T-cell (primary cell): ENCODE results near the gene HES7. TPM values are rescaled to one million over a fixed set of nuclear protein-coding genes. Genes with fewer than 3 reads are reported as not detected.

Experiments
- ATAC-seq, 4 experiments: fragments of 200-7000 bp in 3 of 4; fragments of 150-1000 bp in 1 of 4; cut with Tn5 transposase; replicated peaks in 1 of 4; 1 replicate in 3 of 4; 2 replicates in 1 of 4; pipeline ENCODE4 v1.10.0; 2021; ENCODE audit warnings: moderate library complexity in 3 of 4, mild to moderate bottlenecking in 2 of 4, moderate number of reproducible peaks in 1 of 4
- CTCF ChIA-PET, 2 donors: fragments of 300-600 bp; sonication (Branson Sonifier 250); formaldehyde crosslinking; loops; one replicate each; lab custom pipeline; 2022; ENCODE audit warnings: antibody characterized with exemption in 2 of 2; lab: Charles Lee
- POLR2A ChIA-PET, 2 donors: fragments of 300-600 bp; sonication (Branson Sonifier 250); formaldehyde crosslinking; loops; one replicate each; lab custom pipeline; 2022; ENCODE audit warnings: antibody characterized with exemption in 2 of 2; lab: Charles Lee
- DNase-seq, 35 experiments: peaks; one replicate each; pipeline versions ENCODE4 v3.0.0 to v3.0.0-alpha.2; 2013 to 2023
- H3K27ac ChIP-seq: one replicate; pipeline ENCODE4 v1.5.1; 2013; ENCODE audit warnings: low read length
- H3K27me3 ChIP-seq, 2 experiments: replicated peaks in 1 of 2; 1 replicate in 1 of 2; 2 replicates in 1 of 2; pipeline versions ENCODE4 v1.6.1 to v1.7.0; 2013; ENCODE audit warnings: low read length in 1 of 2, mixed read lengths in 1 of 2; ENCODE audit not compliant: control insufficient read depth in 2 of 2, insufficient read depth in 2 of 2; ENCODE audit errors: extremely low read depth in 1 of 2
- H3K36me3 ChIP-seq, 2 donors: 1 replicate in 1 of 2; 2 replicates in 1 of 2; pipeline versions ENCODE4 v1.6.1 to v1.7.0; 2013; ENCODE audit warnings: low read length in 1 of 2; ENCODE audit not compliant: control insufficient read depth in 2 of 2, insufficient read depth in 1 of 2; ENCODE audit errors: extremely low read depth in 1 of 2
- H3K4me1 ChIP-seq, 2 experiments: 1 replicate in 1 of 2; 2 replicates in 1 of 2; pipeline versions ENCODE4 v1.6.1 to v1.7.0; 2013; ENCODE audit warnings: low read length in 2 of 2, mixed read lengths in 1 of 2; ENCODE audit not compliant: insufficient read depth in 2 of 2, control insufficient read depth in 1 of 2; ENCODE audit errors: extremely low read depth in 1 of 2
- H3K4me3 ChIP-seq, 2 donors: 1 replicate in 1 of 2; 2 replicates in 1 of 2; pipeline versions ENCODE4 v1.5.1 to v1.7.0; 2013; ENCODE audit warnings: mild to moderate bottlenecking in 2 of 2, low read length in 1 of 2, moderate library complexity in 1 of 2; ENCODE audit not compliant: control insufficient read depth in 1 of 2; ENCODE audit errors: extremely low read depth in 1 of 2
- H3K9me3 ChIP-seq: 2 replicates; pipeline ENCODE4 v1.7.0; 2013
- H3K27ac Mint-ChIP-seq, 2 donors: one replicate each; pipeline ENCODE4 v1.8.0; 2020 to 2021; ENCODE audit warnings: mild to moderate bottlenecking in 2 of 2, mixed read lengths in 2 of 2
- H3K27me3 Mint-ChIP-seq, 2 donors: one replicate each; pipeline ENCODE4 v1.8.0; 2021 to 2022; ENCODE audit warnings: mixed read lengths in 2 of 2
- H3K36me3 Mint-ChIP-seq: one replicate; pipeline ENCODE4 v1.8.0; 2021; ENCODE audit warnings: mixed read lengths
- H3K4me1 Mint-ChIP-seq, 3 donors: one replicate each; pipeline ENCODE4 v1.8.0; 2020 to 2022; ENCODE audit warnings: mixed read lengths in 3 of 3, mild to moderate bottlenecking in 1 of 3
- H3K4me3 Mint-ChIP-seq, 3 donors: one replicate each; pipeline ENCODE4 v1.8.0; 2020 to 2022; ENCODE audit warnings: mild to moderate bottlenecking in 3 of 3, mixed read lengths in 3 of 3, moderate library complexity in 3 of 3
- H3K9me3 Mint-ChIP-seq, 3 donors: one replicate each; pipeline ENCODE4 v1.8.0; 2020 to 2022; ENCODE audit warnings: mixed read lengths in 3 of 3
- WGBS: methylation state at CpG from one replicate; pipeline ENCODE4 v1.1.5; 2013; ENCODE audit warnings: missing lambda C conversion rate; ENCODE audit not compliant: insufficient coverage; 5-methylcytosine and 5-hydroxymethylcytosine counted together
- total RNA-seq, 35 experiments: library from RNA in 6 of 35; stranded (reverse) in 6 of 35; fragments of 120-200 nt in 1 of 35; gene quantifications; one replicate each; pipeline versions ENCODE4 v1.2.1 to v1.2.4 and lab custom pipeline; 2013 to 2026

HES7 gene
- total RNA-seq, 5 donors from 2014 or later (not counting 1 experiment from before 2014, with no cell fraction given) = 0.16 to 1.6 (median 0.23) TPM; not detected in 2

GRCh38 chr17:8120520-8121406 is 3.1 kb downstream of the HES7 start:
- ATAC-seq = peak in 3 of 4 experiments; percentile 6 to 21 (median 7)
- H3K36me3 ChIP-seq = no peaks in the 10 kb centered on the region
- peak in 31 of 35 experiments; percentile 27 to 78 (median 53) for DNase-seq
- no peaks in the 10 kb centered on the region for H3K9me3 Mint-ChIP-seq
- peak overlapping the region; percentile 49 to 74 for H3K4me3 ChIP-seq
- ChIA-PET POLR2A (interaction anchor here (0.5 to 2.2 kb wide), 6 partner anchors 36 to 279 kb away, joined by 4 to 12 read pairs (median 6); no protein-coding TSS in a partner anchor), CTCF (interaction anchor here (0.5 to 2.7 kb wide), 14 partner anchors 11 to 412 kb away, joined by 3 to 27 read pairs (median 10); partner anchors contain the start of genes BORCS6 (in 1 of the 2), CTC1 (in 1 of the 2) and SLC25A35 (in 1 of the 2))
- H3K27me3 ChIP-seq = peaks cover 0 to 77% of the 10 kb centered on the region in 2 experiments
- H3K27ac Mint-ChIP-seq = peak overlapping the region; percentile 89
- H3K27me3 Mint-ChIP-seq = peaks cover 20 to 69% of the 10 kb centered on the region in 2 donors
- H3K4me1 ChIP-seq = peaks cover 58 to 80% of the 10 kb centered on the region in 2 experiments
- H3K9me3 ChIP-seq = no peaks in the 10 kb centered on the region
- H3K4me1 Mint-ChIP-seq = peaks cover 72 to 80% (median 78%) of the 10 kb centered on the region in 3 donors
- no peaks in the 10 kb centered on the region for H3K36me3 Mint-ChIP-seq
- H3K4me3 Mint-ChIP-seq = peak overlapping the region; percentile 83 to 91 (median 88)
- 1% methylated on average over 23 of the region's 40 CpGs for WGBS
- peak overlapping the region; percentile 0 for H3K27ac ChIP-seq

DNA sequence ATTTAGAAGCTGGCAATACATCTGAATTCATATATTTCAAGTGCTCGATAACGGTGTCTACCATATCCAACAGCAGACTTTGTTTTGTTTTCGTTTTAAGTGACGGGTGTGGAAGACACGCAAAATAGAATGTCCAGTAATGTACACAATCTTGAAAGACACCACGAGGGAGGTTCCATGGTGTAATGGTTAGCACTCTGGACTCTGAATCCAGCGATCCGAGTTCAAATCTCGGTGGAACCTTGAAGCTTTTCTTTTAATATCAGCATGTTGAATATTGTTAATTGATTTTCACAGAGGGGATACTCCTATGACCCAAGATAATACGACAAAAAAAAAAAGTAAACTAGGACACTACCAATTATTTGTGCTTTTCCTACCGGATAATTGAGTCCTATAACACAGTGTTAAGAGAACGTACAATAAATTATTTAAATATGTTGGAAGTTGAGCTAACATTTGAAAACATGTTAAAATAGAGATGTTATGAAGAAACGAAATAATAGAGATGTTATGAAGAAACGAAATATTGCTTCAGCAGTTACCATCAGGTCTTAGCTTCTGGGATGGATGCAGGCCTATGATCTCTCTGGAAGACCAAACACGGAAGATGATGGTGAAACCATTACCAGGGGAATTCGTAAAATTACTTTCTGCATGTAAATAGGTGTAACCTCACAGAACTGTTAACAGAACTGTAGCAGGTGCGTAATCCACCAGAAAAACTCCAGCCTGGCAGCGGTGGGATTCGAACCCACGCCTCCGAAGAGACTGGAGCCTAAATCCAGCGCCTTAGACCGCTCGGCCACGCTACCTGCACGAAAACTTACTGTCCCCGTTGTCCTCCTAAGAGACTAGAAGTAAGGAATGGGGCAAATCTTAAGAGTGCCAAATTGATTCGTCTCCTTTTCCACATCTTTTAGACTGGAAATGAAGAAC is 4.1 kb downstream of the HES7 start:
- DNase-seq (peak; percentile 61 to 95 (median 77)), ATAC-seq (peak; percentile 37 to 61 (median 46))
- Histone ChIP-seq H3K27me3 (peaks cover 8 to 75% of the 10 kb centered on the region in 2 experiments), H3K36me3 (no peaks in the 10 kb centered on the region), H3K9me3 (no peaks in the 10 kb centered on the region), H3K27ac (peak overlapping the region; percentile 51), H3K4me3 (peak overlapping the region; percentile 73 to 99), H3K4me1 (peaks cover 52 to 71% of the 10 kb centered on the region in 2 experiments)
- ChIA-PET POLR2A (interaction anchor here (0.6 to 2.2 kb wide), 11 partner anchors 21 to 1478 kb away, joined by 3 to 12 read pairs (median 4); no protein-coding TSS in a partner anchor), CTCF (interaction anchor here (0.5 to 2.7 kb wide), 31 partner anchors 9 to 411 kb away, joined by 3 to 27 read pairs (median 6); partner anchors contain the start of genes BORCS6 (in 1 of the 2), CHD3 (in 1 of the 2), CTC1 (in 1 of the 2) and NDEL1 (in 1 of the 2))
- 0% methylated on average over 6 of the region's 28 CpGs for WGBS
- Mint-ChIP-seq H3K4me3 (peak overlapping the region; percentile 83 to 91 (median 88)), H3K9me3 (no peaks in the 10 kb centered on the region), H3K4me1 (peaks cover 63 to 71% (median 69%) of the 10 kb centered on the region in 3 donors), H3K27me3 (peaks cover 28 to 70% of the 10 kb centered on the region in 2 donors), H3K27ac (peak overlapping the region; percentile 89), H3K36me3 (no peaks in the 10 kb centered on the region)

DNA sequence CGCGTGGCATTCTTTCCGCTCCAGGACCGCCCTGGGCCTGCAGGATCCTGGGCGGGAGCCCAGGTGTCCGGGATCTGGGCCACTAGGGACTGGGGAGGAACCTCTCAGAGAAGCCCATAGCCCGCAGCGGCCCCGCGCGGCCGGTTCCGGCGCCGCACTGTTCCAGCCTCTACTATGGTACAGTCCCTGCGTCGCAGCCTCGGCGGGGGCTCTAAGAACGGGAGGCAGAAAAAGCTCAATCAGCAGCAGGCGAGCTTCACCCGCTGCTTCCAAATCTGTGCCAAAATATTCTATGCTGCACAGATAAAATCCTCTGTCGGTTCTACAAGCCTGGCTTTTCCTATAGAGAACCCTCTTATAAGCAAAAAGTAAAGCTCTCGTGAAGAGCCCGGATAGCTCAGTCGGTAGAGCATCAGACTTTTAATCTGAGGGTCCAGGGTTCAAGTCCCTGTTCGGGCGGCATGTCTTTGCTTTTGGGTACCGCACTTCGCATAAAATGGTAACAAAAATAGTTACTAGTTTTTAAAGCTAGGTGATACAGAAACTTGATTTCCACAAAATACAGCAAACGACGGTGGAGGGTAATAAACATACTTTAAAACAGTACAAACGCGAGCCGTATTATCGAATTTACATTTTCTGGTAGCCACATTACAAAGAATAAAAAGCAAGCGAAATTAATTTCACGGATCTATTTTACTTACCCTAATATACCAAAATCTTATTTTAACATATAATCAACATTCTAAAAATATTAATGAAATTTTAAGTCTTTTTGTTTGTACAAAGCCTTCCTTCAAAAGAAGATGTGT is 4.9 kb downstream of the HES7 start:
- WGBS = under 1% methylated on average over 33 of the region's 38 CpGs

GRCh38 chr17:8117980-8118768 is 5.7 kb downstream of the HES7 start, which contains the start of gene ALOXE3:
Gene ALOXE3 (minus strand): TSS chr17:8118514. CDS start chr17:8117990, 524 bp downstream.
- Histone ChIP-seq H3K9me3 (no peaks in the 10 kb centered on the region), H3K27ac (peak within 1 kb of the TSS; percentile 51), H3K27me3 (peaks cover 8 to 75% of the 10 kb centered on the region in 2 experiments), H3K4me1 (peaks cover 36 to 54% of the 10 kb centered on the region in 2 experiments), H3K36me3 (no peaks in the 10 kb centered on the region), H3K4me3 (peak within 1 kb of the TSS; percentile 73 to 99)
- Mint-ChIP-seq H3K9me3 (no peaks in the 10 kb centered on the region), H3K27me3 (peaks cover 36 to 67% of the 10 kb centered on the region in 2 donors), H3K4me3 (peak within 1 kb of the TSS; percentile 88 to 91 (median 89)), H3K36me3 (no peaks in the 10 kb centered on the region), H3K4me1 (peaks cover 46 to 54% (median 52%) of the 10 kb centered on the region in 3 donors), H3K27ac (peak within 1 kb of the TSS; percentile 95)
- ChIA-PET CTCF (interaction anchor here (0.6 to 2.7 kb wide), 17 partner anchors 20 to 232 kb away, joined by 3 to 27 read pairs (median 7); partner anchors contain the start of gene SLC25A35 (in 1 of the 2)), POLR2A (interaction anchor here (0.5 to 2.2 kb wide), 4 partner anchors 38 to 202 kb away, joined by 3 to 12 read pairs (median 8); partner anchors contain the start of gene AURKB (in 1 of the 2))
- ATAC-seq = peak in 3 of 4 experiments; percentile 1 to 4 (median 3)
- 1% methylated on average over 14 of the region's 33 CpGs for WGBS
- peak in 3 of 35 experiments; percentile 9 to 48 (median 11) for DNase-seq

More for the DNA sequence above, 4.9 kb downstream of the HES7 start:
- peak; percentile 64 to 89 (median 80) for DNase-seq
- peak; percentile 66 to 77 (median 72) for ATAC-seq
- H3K36me3 Mint-ChIP-seq = no peaks in the 10 kb centered on the region
- Histone ChIP-seq H3K4me3 (peak overlapping the region; percentile 73 to 99), H3K9me3 (no peaks in the 10 kb centered on the region), H3K4me1 (peaks cover 44 to 62% of the 10 kb centered on the region in 2 experiments), H3K36me3 (no peaks in the 10 kb centered on the region), H3K27ac (peak overlapping the region; percentile 51), H3K27me3 (peaks cover 8 to 75% of the 10 kb centered on the region in 2 experiments)
- ChIA-PET POLR2A (interaction anchor here (0.6 to 2.2 kb wide), 10 partner anchors 22 to 1477 kb away, joined by 3 to 12 read pairs (median 3); partner anchors contain the start of gene AURKB (in 1 of the 2)), CTCF (interaction anchor here (0.6 to 2.7 kb wide), 36 partner anchors 8 to 1070 kb away, joined by 3 to 27 read pairs (median 5); partner anchors contain the start of genes BORCS6 (in 1 of the 2), CHD3 (in 1 of the 2), CTC1 (in 1 of the 2) and NDEL1 (in 1 of the 2))
- H3K4me1 Mint-ChIP-seq = peaks cover 54 to 62% (median 60%) of the 10 kb centered on the region in 3 donors
- peak overlapping the region; percentile 88 to 91 (median 89) for H3K4me3 Mint-ChIP-seq
- H3K27ac Mint-ChIP-seq = peak overlapping the region; percentile 95
- H3K9me3 Mint-ChIP-seq = no peaks in the 10 kb centered on the region
- peaks cover 37 to 69% of the 10 kb centered on the region in 2 donors for H3K27me3 Mint-ChIP-seq
